Gastrocnemius medialis (tissue), 4 donors: ENCODE data around the gene ZNF217. TPM values are rescaled to one million over a fixed set of nuclear protein-coding genes. Genes with fewer than 3 reads are reported as not detected.
"Not testable (repeated sequence)": the region's sequence is repeated elsewhere in the genome, so short reads cannot be mapped to it uniquely, and the experiment has no call there.

Experiments used
- ATAC-seq, 2 donors: fragments of 150-250 bp; one replicate each; pipeline ENCODE4 v1.9.1; 2016
- DNase-seq, 2 donors: peaks; one replicate each; pipeline ENCODE4 v3.0.0-alpha.2; 2019
- H3K27ac ChIP-seq, 4 donors: fragments of 200-600 bp; sonication (generic); 1 replicate in 1 of 4; 2 replicates in 3 of 4; pipeline ENCODE4 v1.5.1; 2016 to 2018; ENCODE audit warnings: mild to moderate bottlenecking in 2 of 4, moderate library complexity in 1 of 4
- H3K27me3 ChIP-seq, 3 donors: fragments of 200-600 bp; sonication (generic) in 2 of 3; 1 replicate in 1 of 3; 2 replicates in 2 of 3; pipeline versions ENCODE4 v1.5.1 to v1.6.0; 2016 to 2019; ENCODE audit warnings: mild to moderate bottlenecking in 1 of 3, moderate library complexity in 1 of 3
- H3K36me3 ChIP-seq, 2 donors: fragments of 200-600 bp; sonication (generic) in 1 of 2; one replicate each; pipeline ENCODE4 v1.5.1; 2017 to 2018
- H3K4me1 ChIP-seq, 2 donors: fragments of 200-600 bp; sonication (generic) in 1 of 2; one replicate each; pipeline ENCODE4 v1.5.1; 2016 to 2017; ENCODE audit warnings: mild to moderate bottlenecking in 2 of 2
- H3K4me3 ChIP-seq, 4 donors: fragments of 200-600 bp; sonication (generic) in 3 of 4; 1 replicate in 1 of 4; 2 replicates in 3 of 4; pipeline ENCODE4 v1.5.1; 2016 to 2019; ENCODE audit warnings: mild to moderate bottlenecking in 2 of 4
- H3K9me3 ChIP-seq, 3 donors: fragments of 200-600 bp; sonication (generic) in 2 of 3; 1 replicate in 1 of 3; 2 replicates in 2 of 3; pipeline ENCODE4 v1.5.1; 2016 to 2019
- POLR2A ChIP-seq, 2 donors: fragments of 450-650 bp; IDR thresholded peaks; one replicate each; pipeline ENCODE4 v1.6.1; 2017; ENCODE audit warnings: antibody characterized with exemption in 2 of 2, mild to moderate bottlenecking in 2 of 2, moderate library complexity in 2 of 2
- in situ Hi-C, 4 donors: fragments of 200-750 bp; cut with MboI; loops; one replicate each; pipeline versions ENCODE4 v1.15.0 to v1.8.0; 2017; ENCODE audit warnings: low sequenced_read_pairs in 4 of 4
- intact Hi-C: fragments of 100-400 bp; cut with DNase I; formaldehyde crosslinking; loops from one replicate; pipeline ENCODE4 v1.15.1; 2023; ENCODE audit warnings: low total_unique reads
- total RNA-seq, 4 donors: library from RNA; depleted of rRNA; stranded (reverse); fragments of >200 nt; gene quantifications; one replicate each; pipeline versions ENCODE4 v1.1.0 to v1.2.3, GENCODE V29; 2016
- TF ChIP-seq, protein P1 (sequence below), 5 experiments: fragments of 450-650 bp in 3 of 5; fragments of 200-600 bp in 2 of 5; sonication (generic) in 2 of 5; IDR thresholded peaks in 4 of 5; conservative IDR thresholded peaks in 1 of 5; 1 replicate in 4 of 5; 2 replicates in 1 of 5; pipeline ENCODE4 v1.5.1; 2016 to 2019; ENCODE audit warnings: antibody characterized with exemption in 5 of 5, mild to moderate bottlenecking in 3 of 5, moderate library complexity in 3 of 5

Gene ZNF217
- total RNA-seq, 4 donors from 2014 or later = 4.1 to 5.9 (median 4.7) TPM

DNA sequence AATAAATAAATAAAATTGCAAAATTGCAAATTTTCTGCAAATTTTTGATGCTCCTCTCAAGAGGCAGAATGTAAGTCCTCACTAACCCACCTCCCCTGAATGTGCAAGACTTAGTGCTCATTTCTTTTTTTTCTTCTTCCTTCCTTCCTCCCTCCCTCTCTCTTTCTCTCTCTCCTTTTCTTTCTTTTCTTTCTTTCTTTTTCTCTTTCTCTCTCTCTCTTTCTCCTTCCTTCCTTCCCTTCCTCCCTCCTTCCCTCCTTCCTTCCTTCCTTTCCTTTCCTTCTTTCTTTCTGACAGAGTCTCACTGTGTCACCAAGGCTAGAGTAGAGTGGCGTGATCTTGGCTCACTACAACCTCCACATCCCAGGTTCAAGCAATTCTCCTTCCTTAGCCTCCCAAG is 60.1 kb downstream of the ZNF217 start:
- Histone ChIP-seq H3K4me1 (no peaks in the 10 kb centered on the region), H3K4me3 (no peak overlapping the region), H3K27me3 (no peaks in the 10 kb centered on the region), H3K36me3 (no peaks in the 10 kb centered on the region), H3K9me3 (no peaks in the 10 kb centered on the region), H3K27ac (no peak overlapping the region)
- intact Hi-C loops = no loop called here
- in situ Hi-C loops = loop anchor here in 1 of 4 donors (25.0 kb wide), 1 partner anchor 1221 kb away; no protein-coding TSS in a partner anchor
- TF ChIP-seq, protein P1, sequence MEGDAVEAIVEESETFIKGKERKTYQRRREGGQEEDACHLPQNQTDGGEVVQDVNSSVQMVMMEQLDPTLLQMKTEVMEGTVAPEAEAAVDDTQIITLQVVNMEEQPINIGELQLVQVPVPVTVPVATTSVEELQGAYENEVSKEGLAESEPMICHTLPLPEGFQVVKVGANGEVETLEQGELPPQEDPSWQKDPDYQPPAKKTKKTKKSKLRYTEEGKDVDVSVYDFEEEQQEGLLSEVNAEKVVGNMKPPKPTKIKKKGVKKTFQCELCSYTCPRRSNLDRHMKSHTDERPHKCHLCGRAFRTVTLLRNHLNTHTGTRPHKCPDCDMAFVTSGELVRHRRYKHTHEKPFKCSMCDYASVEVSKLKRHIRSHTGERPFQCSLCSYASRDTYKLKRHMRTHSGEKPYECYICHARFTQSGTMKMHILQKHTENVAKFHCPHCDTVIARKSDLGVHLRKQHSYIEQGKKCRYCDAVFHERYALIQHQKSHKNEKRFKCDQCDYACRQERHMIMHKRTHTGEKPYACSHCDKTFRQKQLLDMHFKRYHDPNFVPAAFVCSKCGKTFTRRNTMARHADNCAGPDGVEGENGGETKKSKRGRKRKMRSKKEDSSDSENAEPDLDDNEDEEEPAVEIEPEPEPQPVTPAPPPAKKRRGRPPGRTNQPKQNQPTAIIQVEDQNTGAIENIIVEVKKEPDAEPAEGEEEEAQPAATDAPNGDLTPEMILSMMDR (IDR thresholded peaks at IDR 0.05 in 4 of 5, conservative IDR thresholded peaks at IDR 0.05 in 1 of 5) = no peak
- no peak for TF ChIP-seq POLR2A (IDR thresholded peaks at IDR 0.05)
- ATAC-seq (no peak), DNase-seq (no peak)

GRCh38 chr20:53532654-53533312 is 60.9 kb downstream of the ZNF217 start:
- H3K4me1 ChIP-seq, H3K9me3 ChIP-seq, H3K27me3 ChIP-seq, DNase-seq, ATAC-seq, H3K36me3 ChIP-seq, H3K4me3 ChIP-seq, H3K27ac ChIP-seq, intact Hi-C loops: not testable (repeated sequence)
- in situ Hi-C loops = loop anchor here in 1 of 4 donors (25.0 kb wide), 1 partner anchor 1220 kb away; no protein-coding TSS in a partner anchor

- no peaks in the 10 kb centered on the region for H3K9me3 ChIP-seq
- H3K4me1 ChIP-seq = no peaks in the 10 kb centered on the region
- in situ Hi-C loops (loop anchor here in 1 of 4 donors (25.0 kb wide), 1 partner anchor 1218 kb away; no protein-coding TSS in a partner anchor), intact Hi-C loops (no loop called here)
- H3K27ac ChIP-seq = no peak overlapping the region
- DNase-seq (no peak), ATAC-seq (no peak)
- TF ChIP-seq POLR2A (IDR thresholded peaks at IDR 0.05) = no peak
- TF ChIP-seq, protein P1 (IDR thresholded peaks at IDR 0.05 in 4 of 5, conservative IDR thresholded peaks at IDR 0.05 in 1 of 5) = no peak
- no peak overlapping the region for H3K4me3 ChIP-seq
- H3K36me3 ChIP-seq = no peaks in the 10 kb centered on the region
- no peaks in the 10 kb centered on the region for H3K27me3 ChIP-seq
Measured at GRCh38 chr20:53530440-53530839, 63.2 kb downstream of the ZNF217 start.

DNA sequence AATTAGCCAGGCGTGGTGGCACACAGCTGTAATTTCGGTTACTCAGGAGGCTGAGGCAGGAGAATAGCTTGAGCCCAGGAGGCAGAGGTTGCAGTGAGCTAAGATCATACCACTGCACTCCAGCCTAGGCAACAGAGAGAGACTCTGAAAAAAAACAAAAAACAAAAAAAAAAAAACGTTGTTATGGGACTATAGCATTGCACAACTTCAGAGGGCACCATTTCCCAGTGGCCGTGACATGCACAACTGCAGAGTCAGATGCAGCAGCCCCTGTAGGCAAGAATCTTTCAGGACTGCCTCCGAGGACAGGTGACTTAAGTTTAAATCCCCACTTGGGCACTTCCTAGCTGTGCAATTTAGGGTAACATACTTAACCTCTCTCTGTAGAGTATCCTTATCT is 64.0 kb downstream of the ZNF217 start:
- ATAC-seq = no peak
- Histone ChIP-seq H3K36me3 (no peaks in the 10 kb centered on the region), H3K27me3 (no peaks in the 10 kb centered on the region), H3K9me3 (no peaks in the 10 kb centered on the region), H3K27ac (no peak overlapping the region), H3K4me3 (no peak overlapping the region), H3K4me1 (no peaks in the 10 kb centered on the region)
- in situ Hi-C loops = loop anchor here in 1 of 4 donors (25.0 kb wide), 1 partner anchor 1217 kb away; no protein-coding TSS in a partner anchor
- DNase-seq = no peak
- TF ChIP-seq, protein P1 (IDR thresholded peaks at IDR 0.05 in 4 of 5, conservative IDR thresholded peaks at IDR 0.05 in 1 of 5) = no peak
- TF ChIP-seq POLR2A (IDR thresholded peaks at IDR 0.05) = no peak
- intact Hi-C loops = no loop called here

GRCh38 chr20:53527196-53527595 is 66.4 kb downstream of the ZNF217 start:
- H3K27me3 ChIP-seq = no peaks in the 10 kb centered on the region
- in situ Hi-C loops = loop anchor here in 1 of 4 donors (25.0 kb wide), 1 partner anchor 1215 kb away; no protein-coding TSS in a partner anchor

More at GRCh38 chr20:53527196-53527595, 66.4 kb downstream of the ZNF217 start:
- Histone ChIP-seq H3K9me3 (no peaks in the 10 kb centered on the region), H3K4me3 (no peak overlapping the region), H3K4me1 (no peaks in the 10 kb centered on the region), H3K27ac (no peak overlapping the region), H3K36me3 (no peaks in the 10 kb centered on the region)
- DNase-seq (no peak), ATAC-seq (no peak)
- TF ChIP-seq, protein P1 (IDR thresholded peaks at IDR 0.05 in 4 of 5, conservative IDR thresholded peaks at IDR 0.05 in 1 of 5) = no peak
- no peak for TF ChIP-seq POLR2A (IDR thresholded peaks at IDR 0.05)
- intact Hi-C loops = no loop called here
